K562 (cell line): Measurements from ENCODE around the gene CMSS1. TPM values are rescaled to one million over a fixed set of nuclear protein-coding genes. Genes with fewer than 3 reads are reported as not detected.
A peak's percentile ranks its signal among the peaks of the same experiment; 100 is the strongest.

Experiments used
- CBFA2T3 ChIP-seq: fragments of 450-650 bp; IDR thresholded peaks from 2 replicates; pipeline ENCODE4 v1.6.1; 2017
- GATAD2A ChIP-seq: fragments of 450-650 bp; IDR thresholded peaks from 2 replicates; pipeline ENCODE4 v1.6.1; 2017
- MCM2 ChIP-seq: fragments of 450-650 bp; IDR thresholded peaks from 2 replicates; pipeline ENCODE4 v1.6.1; 2017; ENCODE audit warnings: low read depth, mild to moderate bottlenecking
- NCOR1 ChIP-seq: fragments of 450-650 bp; IDR thresholded peaks from 2 replicates; pipeline ENCODE4 v1.6.1; 2016; ENCODE audit warnings: mild to moderate bottlenecking, moderate library complexity
- SMARCE1 ChIP-seq: fragments of 450-650 bp; IDR thresholded peaks from 2 replicates; pipeline ENCODE4 v1.7.1; 2016; ENCODE audit warnings: mild to moderate bottlenecking
- TSC22D4 ChIP-seq: fragments of 450-650 bp; IDR thresholded peaks from 2 replicates; pipeline ENCODE4 v1.6.1; 2016; ENCODE audit warnings: missing genetic modification characterization, missing biosample characterization, control low read depth
- ZC3H8 ChIP-seq: fragments of 450-650 bp; IDR thresholded peaks from 2 replicates; pipeline ENCODE4 v1.6.1; 2017
- ZKSCAN3 ChIP-seq: fragments of 250-450 bp; sonication (Bioruptor Pico); IDR thresholded peaks from 2 replicates; pipeline ENCODE4 v1.4.0; 2020
- ZNF551 ChIP-seq: fragments of 250-450 bp; sonication (Bioruptor Pico); IDR thresholded peaks from 2 replicates; pipeline ENCODE4 v1.5.0; 2021; ENCODE audit warnings: mild to moderate bottlenecking, moderate library complexity
- polyA plus RNA-seq, 8 experiments: library from polyadenylated mRNA; depleted of rRNA in 4 of 8; stranded (reverse) in 5 of 8; unstranded in 3 of 8; fragments of >200 nt; fragmentation: Nextera tagmentation in 2 of 8; fragmentation: Illumina TruSeq in 1 of 8; extraction: Ambion mirVana in 2 of 8; extraction: Trizol in 1 of 8; gene quantifications; 2 replicates each; pipeline versions ENCODE4 v1.2.1 to v1.2.3, GENCODE V29; 2011 to 2014; ENCODE audit warnings: inconsistent platforms in 1 of 8, missing spikeins in 1 of 8
- total RNA-seq, 7 experiments: library from RNA; depleted of rRNA in 6 of 7; stranded (reverse); fragments of >200 nt in 6 of 7; fragmentation: Illumina TruSeq in 2 of 7; extraction: Trizol in 2 of 7; gene quantifications; 2 replicates each; pipeline versions ENCODE4 v1.2.1 to v1.2.3, GENCODE V29; 2011 to 2021; ENCODE audit warnings: low replicate concordance in 1 of 7
- TF ChIP-seq, protein P1 (sequence below): fragments of 150-350 bp; IDR thresholded peaks from 2 replicates; pipeline ENCODE4 v1.6.1; 2014; ENCODE audit warnings: low read depth, mild to moderate bottlenecking, low read length, borderline replicate concordance
- TF ChIP-seq, protein P2 (sequence below): fragments of 450-650 bp; conservative IDR thresholded peaks from 2 replicates; pipeline ENCODE4 v1.6.1; 2016; ENCODE audit warnings: missing genetic modification characterization, low read depth, mild to moderate bottlenecking, missing compliant biosample characterization, moderate library complexity

CMSS1 gene
- total and polyA plus RNA-seq, 9 of the 15 experiments (the other 6 are each of a cell fraction or from before 2014, with no cell fraction given), result 46.9 to 109 (median 72.3) TPM

DNA sequence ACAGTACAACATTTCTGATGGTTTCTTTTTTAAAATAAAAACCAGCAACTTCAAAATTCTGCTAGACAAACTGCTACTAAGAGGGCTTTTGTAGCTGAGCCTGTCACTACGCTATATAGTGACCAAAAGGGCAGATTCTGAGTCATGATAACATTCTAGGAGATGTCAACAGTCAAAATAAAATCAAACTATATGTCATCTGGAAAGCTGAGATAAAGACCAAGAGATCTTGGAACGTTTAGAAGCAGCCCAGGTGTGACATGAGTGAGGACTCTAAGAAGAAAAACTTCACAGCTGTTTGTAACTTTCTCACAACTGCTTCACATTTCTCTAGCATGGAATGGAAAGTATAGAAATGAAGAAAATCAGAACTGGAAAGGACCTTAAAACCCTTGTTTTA, 212.0 kb downstream of the CMSS1 start (continued):
- TF ChIP-seq, protein P1, sequence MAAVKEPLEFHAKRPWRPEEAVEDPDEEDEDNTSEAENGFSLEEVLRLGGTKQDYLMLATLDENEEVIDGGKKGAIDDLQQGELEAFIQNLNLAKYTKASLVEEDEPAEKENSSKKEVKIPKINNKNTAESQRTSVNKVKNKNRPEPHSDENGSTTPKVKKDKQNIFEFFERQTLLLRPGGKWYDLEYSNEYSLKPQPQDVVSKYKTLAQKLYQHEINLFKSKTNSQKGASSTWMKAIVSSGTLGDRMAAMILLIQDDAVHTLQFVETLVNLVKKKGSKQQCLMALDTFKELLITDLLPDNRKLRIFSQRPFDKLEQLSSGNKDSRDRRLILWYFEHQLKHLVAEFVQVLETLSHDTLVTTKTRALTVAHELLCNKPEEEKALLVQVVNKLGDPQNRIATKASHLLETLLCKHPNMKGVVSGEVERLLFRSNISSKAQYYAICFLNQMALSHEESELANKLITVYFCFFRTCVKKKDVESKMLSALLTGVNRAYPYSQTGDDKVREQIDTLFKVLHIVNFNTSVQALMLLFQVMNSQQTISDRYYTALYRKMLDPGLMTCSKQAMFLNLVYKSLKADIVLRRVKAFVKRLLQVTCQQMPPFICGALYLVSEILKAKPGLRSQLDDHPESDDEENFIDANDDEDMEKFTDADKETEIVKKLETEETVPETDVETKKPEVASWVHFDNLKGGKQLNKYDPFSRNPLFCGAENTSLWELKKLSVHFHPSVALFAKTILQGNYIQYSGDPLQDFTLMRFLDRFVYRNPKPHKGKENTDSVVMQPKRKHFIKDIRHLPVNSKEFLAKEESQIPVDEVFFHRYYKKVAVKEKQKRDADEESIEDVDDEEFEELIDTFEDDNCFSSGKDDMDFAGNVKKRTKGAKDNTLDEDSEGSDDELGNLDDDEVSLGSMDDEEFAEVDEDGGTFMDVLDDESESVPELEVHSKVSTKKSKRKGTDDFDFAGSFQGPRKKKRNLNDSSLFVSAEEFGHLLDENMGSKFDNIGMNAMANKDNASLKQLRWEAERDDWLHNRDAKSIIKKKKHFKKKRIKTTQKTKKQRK, result no peak
- TF ChIP-seq CBFA2T3 (peak; percentile 71), ZC3H8 (no peak), GATAD2A (no peak), SMARCE1 (peak; percentile 71; the same call in 1 of the 2 replicates), ZKSCAN3 (CRISPR knock-in tag) (no peak), NCOR1 (peak; percentile 37; the same call in 1 of the 2 replicates), TSC22D4 (tag) (no peak), ZNF551 (no peak), MCM2 (no peak)
- TF ChIP-seq, protein P2, sequence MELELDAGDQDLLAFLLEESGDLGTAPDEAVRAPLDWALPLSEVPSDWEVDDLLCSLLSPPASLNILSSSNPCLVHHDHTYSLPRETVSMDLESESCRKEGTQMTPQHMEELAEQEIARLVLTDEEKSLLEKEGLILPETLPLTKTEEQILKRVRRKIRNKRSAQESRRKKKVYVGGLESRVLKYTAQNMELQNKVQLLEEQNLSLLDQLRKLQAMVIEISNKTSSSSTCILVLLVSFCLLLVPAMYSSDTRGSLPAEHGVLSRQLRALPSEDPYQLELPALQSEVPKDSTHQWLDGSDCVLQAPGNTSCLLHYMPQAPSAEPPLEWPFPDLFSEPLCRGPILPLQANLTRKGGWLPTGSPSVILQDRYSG (tag), result no peak
